Panc1 (cell line): ENCODE results near the gene DNAJC22. TPM values are rescaled to one million over a fixed set of nuclear protein-coding genes. Genes with fewer than 3 reads are reported as not detected.

Source experiments
- ATAC-seq: fragments of 200-7000 bp; cut with Tn5 transposase; 2 replicates; pipeline ENCODE4 v1.9.1; 2020; ENCODE audit warnings: mild to moderate bottlenecking, moderate library complexity
- BruUV-seq: library from RNA; stranded (reverse); fragments of 400-500 nt; replicated peaks from 2 replicates; lab custom pipeline; 2021; lab: Mats Ljungman, UMichigan
- CTCF ChIA-PET: fragments of 300-600 bp; sonication (Branson Sonifier 250); formaldehyde crosslinking; loops from one replicate; lab custom pipeline; 2022; ENCODE audit warnings: antibody characterized with exemption; lab: Charles Lee
- POLR2A ChIA-PET: fragments of 300-600 bp; sonication (Branson Sonifier 250); formaldehyde crosslinking; loops from one replicate; lab custom pipeline; 2022; ENCODE audit warnings: antibody characterized with exemption; lab: Charles Lee
- DNase-seq: peaks from one replicate; pipeline ENCODE4 v3.0.0-alpha.2; 2010; ENCODE audit warnings: low read depth, low spot score
- H3K27ac ChIP-seq: 2 replicates; pipeline ENCODE4 v1.5.1; 2011; ENCODE audit warnings: mild to moderate bottlenecking, low read length, inconsistent platforms
- H3K27me3 ChIP-seq: fragments of 200-500 bp; sonication (Bioruptor generic); 2 replicates; pipeline ENCODE4 v1.6.0; 2014; ENCODE audit warnings: low read length, inconsistent platforms; ENCODE audit not compliant: control insufficient read depth, insufficient read depth
- H3K36me3 ChIP-seq: fragments of 200-500 bp; sonication (Bioruptor generic); 2 replicates; pipeline ENCODE4 v1.5.1; 2014; ENCODE audit warnings: inconsistent platforms, mild to moderate bottlenecking, low read length, moderate library complexity; ENCODE audit not compliant: control insufficient read depth, insufficient read depth
- H3K4me1 ChIP-seq: 2 replicates; pipeline ENCODE4 v1.5.1; 2011; ENCODE audit warnings: inconsistent platforms, mild to moderate bottlenecking, low read length, moderate library complexity; ENCODE audit not compliant: control insufficient read depth, insufficient read depth
- H3K4me3 ChIP-seq, 2 experiments: 2 replicates each; pipeline ENCODE4 v1.5.1; 2011 to 2012; ENCODE audit warnings: low read depth in 2 of 2, low read length in 2 of 2, mild to moderate bottlenecking in 2 of 2, inconsistent platforms in 1 of 2, moderate library complexity in 1 of 2
- H3K9me3 ChIP-seq: fragments of 200-500 bp; sonication (Bioruptor generic); 2 replicates; pipeline ENCODE4 v1.5.1; 2014; ENCODE audit warnings: low read depth, mild to moderate bottlenecking, inconsistent platforms, low read length, moderate library complexity; ENCODE audit not compliant: control insufficient read depth, insufficient read depth
- CTCF ChIP-seq: fragments of 450-650 bp; IDR thresholded peaks from 2 replicates; pipeline ENCODE4 v1.5.1; 2017; ENCODE audit warnings: mild to moderate bottlenecking
- POLR2AphosphoS5 ChIP-seq: IDR thresholded peaks from 2 replicates; pipeline ENCODE4 v1.6.1; 2012; ENCODE audit warnings: mild to moderate bottlenecking, low read depth, low read length, moderate library complexity
- REST ChIP-seq, 2 experiments: IDR thresholded peaks; 2 replicates each; pipeline ENCODE4 v1.6.1; 2011 to 2012; ENCODE audit warnings: low read depth in 2 of 2, control low read depth in 1 of 2, low read length in 1 of 2, mild to moderate bottlenecking in 1 of 2, moderate library complexity in 1 of 2; ENCODE audit not compliant: insufficient read depth in 1 of 2
- SIN3A ChIP-seq: IDR thresholded peaks from 2 replicates; pipeline ENCODE4 v1.6.1; 2012; ENCODE audit warnings: low read depth, mild to moderate bottlenecking, low read length, moderate library complexity, borderline replicate concordance; ENCODE audit not compliant: insufficient read depth
- TCF7L2 ChIP-seq: IDR thresholded peaks from 2 replicates; pipeline ENCODE4 v1.6.1; 2011; ENCODE audit warnings: mild to moderate bottlenecking, low read depth, low read length, inconsistent platforms
- in situ Hi-C: cut with HindIII; loops from 2 replicates; pipeline ENCODE4 v1.10.0; 2016; ENCODE audit warnings: low sequenced_read_pairs, low pct_unique_long_range_greater_than_20kb
- intact Hi-C: fragments of 100-400 bp; cut with micrococcal nuclease; formaldehyde crosslinking; loops from one replicate; pipeline ENCODE4 v1.10.0; 2022; ENCODE audit not compliant: unreplicated experiment
- total RNA-seq: library from RNA; stranded (reverse); gene quantifications from one replicate; pipeline ENCODE4 v1.2.1, GENCODE V29; 2021; ENCODE audit not compliant: unreplicated experiment

The DNAJC22 gene
- total RNA-seq, 1 experiment from 2014 or later: 1.9 TPM

- ChIA-PET CTCF (interaction anchor here (1.1 to 2.1 kb wide), 3 partner anchors 9 to 298 kb away, joined by 5 to 20 read pairs (median 11); partner anchors contain the start of gene C1QL4), POLR2A (interaction anchor here (0.6 to 0.9 kb wide), 3 partner anchors 14 to 347 kb away, joined by 6 to 14 read pairs (median 9); partner anchors contain the start of gene SPATS2)
- Histone ChIP-seq H3K4me3 (peak overlapping the region; percentile 31 to 63), H3K27ac (no peak overlapping the region), H3K4me1 (peaks cover 20% of the 10 kb centered on the region), H3K27me3 (no peaks in the 10 kb centered on the region; the same call in 1 of the 2 replicates), H3K9me3 (no peaks in the 10 kb centered on the region), H3K36me3 (no peaks in the 10 kb centered on the region)
- in situ Hi-C loops (no loop called here), intact Hi-C loops (no loop called here)
- DNase-seq (no peak), ATAC-seq (no peak)
- BruUV-seq: no TSS peak
- TF ChIP-seq POLR2AphosphoS5: no peak
- TF ChIP-seq SIN3A: no peak
- no peak for TF ChIP-seq TCF7L2
- no peak for TF ChIP-seq REST (IDR thresholded peaks at IDR 0.05; ENCODE audit: insufficient read depth in 1 of 2, low read depth in 2 of 2, low read length in 1 of 2)
- no peak for TF ChIP-seq CTCF
These were observed 646 bp upstream of the DNAJC22 start for GRCh38 chr12:49345825-49346658.

- TF ChIP-seq TCF7L2 (no peak), POLR2AphosphoS5 (no peak), CTCF (peak; percentile 98), REST (IDR thresholded peaks at IDR 0.05; ENCODE audit: insufficient read depth in 1 of 2, low read depth in 2 of 2, low read length in 1 of 2) (no peak), SIN3A (no peak)
- Histone ChIP-seq H3K27ac (no peak overlapping the region), H3K4me3 (peak overlapping the region; percentile 31 to 63), H3K9me3 (no peaks in the 10 kb centered on the region), H3K36me3 (no peaks in the 10 kb centered on the region), H3K4me1 (peaks cover 20% of the 10 kb centered on the region), H3K27me3 (no peaks in the 10 kb centered on the region; the same call in 1 of the 2 replicates)
- no TSS peak for BruUV-seq
- POLR2A ChIA-PET: interaction anchor here (0.6 kb wide), 1 partner anchor 18 kb away, joined by 3 read pairs; no protein-coding TSS in a partner anchor
- in situ Hi-C loops (no loop called here), intact Hi-C loops (no loop called here)
- ATAC-seq (peak; percentile 84), DNase-seq (no peak)
- CTCF ChIA-PET: interaction anchor here (0.5 to 2.1 kb wide), 22 partner anchors 9 to 390 kb away, joined by 3 to 20 read pairs (median 4); partner anchors contain the start of genes C1QL4 and TROAP
These were observed 864 bp downstream of the DNAJC22 start for GRCh38 chr12:49347311-49348193.
